K562 (cell line): ENCODE results near the gene ZMYND19. TPM values are rescaled to one million over a fixed set of nuclear protein-coding genes. Genes with fewer than 3 reads are reported as not detected.
A peak's percentile ranks its signal among the peaks of the same experiment; 100 is the strongest.

ENCODE experiments used
- ATAC-seq: fragments of 200-7000 bp; cut with Tn5 transposase; 3 replicates; pipeline ENCODE4 v1.9.1; 2020; ENCODE audit warnings: moderate library complexity
- BruUV-seq: library from RNA; stranded (reverse); fragments of 400-500 nt; replicated peaks from 2 replicates; lab custom pipeline; 2021; lab: Mats Ljungman, UMichigan
- CTCF ChIA-PET: fragments of 300-600 bp; formaldehyde crosslinking; extraction: SDS; loops from one replicate; lab custom pipeline; 2021; ENCODE audit warnings: low intra/inter-chr PET ratio; lab: Yijun Ruan, JAX
- POLR2A ChIA-PET: fragments of 300-600, 350-650 bp; sonication (Branson Sonifier 250); formaldehyde crosslinking; extraction: SDS; loops from one replicate; lab custom pipeline; 2021; ENCODE audit warnings: antibody characterized with exemption, inconsistent platforms; lab: Yijun Ruan, JAX
- DNase-seq, 4 experiments: peaks; one replicate each; pipeline versions ENCODE4 v3.0.0 to v3.0.0-alpha.2; 2011 to 2018; ENCODE audit warnings: low spot score in 3 of 4, mixed read lengths in 3 of 4; ENCODE audit errors: extremely low read depth in 1 of 4
- FAIRE-seq: peaks from 2 replicates; lab custom pipeline; 2011; peaks lifted over from hg19 to GRCh38; lab: Jason Lieb, UNC
- H2AFZ ChIP-seq: 2 replicates; pipeline ENCODE4 v1.6.0; 2011; ENCODE audit warnings: low read depth, low read length, control low read depth, inconsistent platforms
- H3K27ac ChIP-seq: fragments of 200-600 bp; 3 replicates; pipeline ENCODE4 v1.8.0; 2011; ENCODE audit warnings: low read depth, mild to moderate bottlenecking, control low read depth, inconsistent platforms, low read length, moderate library complexity, mixed read lengths; ENCODE audit errors: extremely low read depth
- H3K27me3 ChIP-seq, 2 experiments: fragments of 300-600 bp in 1 of 2; 2 replicates in 1 of 2; 3 replicates in 1 of 2; pipeline versions ENCODE4 v1.6.0 to v1.8.0; 2011; ENCODE audit warnings: inconsistent platforms in 2 of 2, low read length in 2 of 2, mild to moderate bottlenecking in 1 of 2, mixed read lengths in 1 of 2, moderate library complexity in 1 of 2; ENCODE audit not compliant: control insufficient read depth in 2 of 2, insufficient read depth in 2 of 2
- H3K36me3 ChIP-seq: fragments of 300-600 bp; 3 replicates; pipeline ENCODE4 v1.8.0; 2011; ENCODE audit warnings: mild to moderate bottlenecking, low read length, inconsistent platforms; ENCODE audit not compliant: control insufficient read depth, insufficient read depth
- H3K4me1 ChIP-seq, 2 experiments: fragments of 200-600 bp in 1 of 2; replicated peaks in 1 of 2; 2 replicates in 1 of 2; 3 replicates in 1 of 2; pipeline versions ENCODE4 v1.5.1 to v1.8.0; 2011; ENCODE audit warnings: inconsistent platforms in 2 of 2, low read length in 2 of 2, mild to moderate bottlenecking in 1 of 2, mixed read lengths in 1 of 2, moderate library complexity in 1 of 2; ENCODE audit not compliant: control insufficient read depth in 2 of 2, insufficient read depth in 2 of 2
- H3K4me2 ChIP-seq: 2 replicates; pipeline ENCODE4 v1.6.1; 2011; ENCODE audit warnings: low read length, control low read depth, inconsistent platforms, mixed read lengths; ENCODE audit not compliant: insufficient read depth
- H3K4me3 ChIP-seq: fragments of 200-600 bp; sonication (generic), shearing (Covaris generic); 2 replicates; pipeline ENCODE4 v1.5.1; 2016; ENCODE audit warnings: control low read depth, inconsistent platforms
- H3K79me2 ChIP-seq: fragments of 200-600 bp; 3 replicates; pipeline ENCODE4 v1.8.0; 2011; ENCODE audit warnings: low read length, inconsistent platforms; ENCODE audit not compliant: control insufficient read depth, insufficient read depth
- H3K9ac ChIP-seq, 2 experiments: 2 replicates each; pipeline versions ENCODE4 v1.6.0 to v1.6.1; 2011; ENCODE audit warnings: low read depth in 2 of 2, low read length in 2 of 2, control low read depth in 1 of 2, inconsistent platforms in 1 of 2, mild to moderate bottlenecking in 1 of 2, mixed read lengths in 1 of 2; ENCODE audit not compliant: insufficient read depth in 1 of 2
- H3K9me1 ChIP-seq: one replicate; pipeline ENCODE4 v1.6.0; 2011; ENCODE audit warnings: inconsistent platforms, mild to moderate bottlenecking, low read length, moderate library complexity; ENCODE audit not compliant: control insufficient read depth, insufficient read depth
- H3K9me3 ChIP-seq: replicated peaks from 2 replicates; pipeline ENCODE4 v1.5.1; 2011; ENCODE audit warnings: low read depth, low read length, inconsistent platforms; ENCODE audit not compliant: control insufficient read depth, insufficient read depth
- H4K20me1 ChIP-seq: replicated peaks from 2 replicates; pipeline ENCODE4 v1.6.1; 2011; ENCODE audit warnings: low read length, inconsistent platforms, mixed read lengths; ENCODE audit not compliant: control insufficient read depth, insufficient read depth
- ELF4 ChIP-seq: fragments of 450-650 bp; formaldehyde crosslinking; IDR thresholded peaks from 2 replicates; pipeline ENCODE4 v1.4.0; 2022; ENCODE audit warnings: missing genetic modification characterization
- MAFG ChIP-seq: fragments of 450-650 bp; conservative IDR thresholded peaks from 2 replicates; pipeline ENCODE4 v1.6.1; 2016; ENCODE audit warnings: missing genetic modification characterization, missing compliant biosample characterization
- ZBED1 ChIP-seq: IDR thresholded peaks from 2 replicates; pipeline ENCODE4 v1.6.1; 2014
- ZNF263 ChIP-seq: sonication (generic); formaldehyde crosslinking; IDR thresholded peaks from 2 replicates; pipeline ENCODE4 v1.8.0; 2022; ENCODE audit warnings: mild to moderate bottlenecking, missing genetic modification reagents, borderline replicate concordance
- ZNF75A ChIP-seq: fragments of 450-650 bp; formaldehyde crosslinking; IDR thresholded peaks from 2 replicates; pipeline ENCODE4 v1.4.0; 2020; ENCODE audit warnings: mild to moderate bottlenecking
- ZNF76 ChIP-seq: fragments of 250-450 bp; sonication (Bioruptor Pico); IDR thresholded peaks from 2 replicates; pipeline ENCODE4 v1.4.0; 2020; ENCODE audit warnings: mild to moderate bottlenecking, moderate library complexity, borderline replicate concordance
- WGBS: fragments of 100-300 bp; shearing (Covaris generic); methylation state at CpG from one replicate; pipeline ENCODE4 v1.1.6; 2016; ENCODE audit warnings: low coverage, mixed read lengths; ENCODE audit not compliant: insufficient coverage; ENCODE audit errors: missing lambda C conversion rate; 5-methylcytosine and 5-hydroxymethylcytosine counted together
- in situ Hi-C: fragments of 300-500 bp; cut with MboI; formaldehyde crosslinking; loops from 4 replicates; pipeline ENCODE4 v1.15.0; 2018; ENCODE audit warnings: inconsistent platforms, mixed read lengths
- intact Hi-C: fragments of 100-400 bp; cut with micrococcal nuclease; formaldehyde crosslinking; loops from 2 replicates; pipeline ENCODE4 v1.14.2; 2022
- polyA plus RNA-seq, 8 experiments: library from polyadenylated mRNA; depleted of rRNA in 4 of 8; stranded (reverse) in 5 of 8; unstranded in 3 of 8; fragments of >200 nt; fragmentation: Nextera tagmentation in 2 of 8; fragmentation: Illumina TruSeq in 1 of 8; extraction: Ambion mirVana in 2 of 8; extraction: Trizol in 1 of 8; gene quantifications; 2 replicates each; pipeline versions ENCODE4 v1.2.1 to v1.2.3, GENCODE V29; 2011 to 2014; ENCODE audit warnings: inconsistent platforms in 1 of 8, missing spikeins in 1 of 8
- total RNA-seq, 7 experiments: library from RNA; depleted of rRNA in 6 of 7; stranded (reverse); fragments of >200 nt in 6 of 7; fragmentation: Illumina TruSeq in 2 of 7; extraction: Trizol in 2 of 7; gene quantifications; 2 replicates each; pipeline versions ENCODE4 v1.2.1 to v1.2.3, GENCODE V29; 2011 to 2021; ENCODE audit warnings: low replicate concordance in 1 of 7

The ZMYND19 gene
- total and polyA plus RNA-seq, 9 of the 15 experiments (the other 6 are each of a cell fraction or from before 2014, with no cell fraction given): 1.0 to 86.7 (median 44.0) TPM

- TF ChIP-seq ZNF76 (no peak), MAFG (no peak), ZNF75A (CRISPR knock-in tag) (no peak)
These were observed 17.0 kb upstream of the ZMYND19 start (continued) for GRCh38 chr9:137607141-137607857.

- Histone ChIP-seq H3K4me1 (peaks cover 25 to 49% of the 10 kb centered on the region in 2 experiments; a peak in 4 of 5 replicates), H4K20me1 (peaks cover 7% of the 10 kb centered on the region; the same call in 1 of the 2 replicates), H3K79me2 (peaks cover 16% of the 10 kb centered on the region), H3K4me3 (peak overlapping the region; percentile 74), H3K4me2 (peak overlapping the region; percentile 71), H3K9me1 (no peaks in the 10 kb centered on the region), H3K27ac (no peak overlapping the region), H3K36me3 (no peaks in the 10 kb centered on the region), H3K9ac (peak overlapping the region; percentile 79 to 96; a peak in 3 of 4 replicates), H3K27me3 (no peaks in the 10 kb centered on the region), H3K9me3 (no peaks in the 10 kb centered on the region), H2AFZ (no peak overlapping the region)
- FAIRE-seq (peak; percentile 46), DNase-seq (no peak), ATAC-seq (no peak)
- in situ Hi-C loops: no loop called here
- CTCF ChIA-PET: no interaction called here
- intact Hi-C loops: no loop called here
- WGBS: 47% methylated on average over 10 of the region's 13 CpGs
- POLR2A ChIA-PET: interaction anchor here (1.1 to 1.3 kb wide), 3 partner anchors 12 to 18 kb away, joined by 4 to 11 read pairs (median 4); partner anchors contain the start of gene EHMT1
- BruUV-seq: no TSS peak
- TF ChIP-seq ELF4 (CRISPR knock-in tag): no peak
- peak; percentile 48; the same call in 1 of the 2 replicates for TF ChIP-seq ZNF263
- TF ChIP-seq ZBED1: peak; percentile 16; the same call in 1 of the 2 replicates
These were observed 16.4 kb upstream of the ZMYND19 start for GRCh38 chr9:137606734-137607138.
